Ovary (tissue), 9 donors: ENCODE data around the gene BRPF3. TPM values are rescaled to one million over a fixed set of nuclear protein-coding genes. Genes with fewer than 3 reads are reported as not detected.

Experiments used
- DNase-seq, 5 donors: peaks; one replicate each; pipeline ENCODE4 v3.0.0-alpha.2; 2019 to 2020
- H3K27ac ChIP-seq, 2 donors: fragments of 200-600 bp; one replicate each; pipeline versions ENCODE4 v1.5.1 to v1.8.0; 2019 to 2022
- H3K27me3 ChIP-seq: fragments of 200-600 bp; one replicate; pipeline ENCODE4 v1.8.0; 2022
- H3K36me3 ChIP-seq: fragments of 200-600 bp; sonication (generic); one replicate; pipeline ENCODE4 v1.5.1; 2019
- H3K4me1 ChIP-seq: one replicate; pipeline ENCODE4 v1.8.1; 2013; ENCODE audit warnings: mild to moderate bottlenecking, moderate library complexity; ENCODE audit not compliant: insufficient read depth
- H3K4me3 ChIP-seq: fragments of 200-600 bp; sonication (generic); one replicate; pipeline ENCODE4 v1.5.1; 2017
- H3K9me3 ChIP-seq, 2 donors: fragments of 200-600 bp in 1 of 2; sonication (generic) in 1 of 2; one replicate each; pipeline versions ENCODE4 v1.5.1 to v1.8.1; 2013 to 2019; ENCODE audit warnings: mild to moderate bottlenecking in 1 of 2, moderate library complexity in 1 of 2
- CTCF ChIP-seq, 3 donors: fragments of 450-650 bp in 2 of 3; fragments of 200-600 bp in 1 of 3; IDR thresholded peaks; one replicate each; pipeline versions ENCODE4 v1.5.1 to v1.8.0; 2016 to 2022; ENCODE audit warnings: antibody characterized with exemption in 3 of 3, mild to moderate bottlenecking in 1 of 3
- EP300 ChIP-seq: sonication (generic); formaldehyde crosslinking; IDR thresholded peaks from one replicate; pipeline ENCODE4 v1.6.1; 2017; ENCODE audit warnings: antibody characterized with exemption
- POLR2A ChIP-seq: fragments of 450-650 bp; IDR thresholded peaks from one replicate; pipeline ENCODE4 v1.6.1; 2017; ENCODE audit warnings: antibody characterized with exemption, mild to moderate bottlenecking, moderate library complexity
- WGBS, 3 donors: extraction: QIAGEN DNeasy Blood & Tissue Kit in 1 of 3; methylation state at CpG; one replicate each; pipeline versions ENCODE4 v1.1.5 to v1.1.7; 2013 to 2017; 5-methylcytosine and 5-hydroxymethylcytosine counted together
- intact Hi-C, 4 donors: fragments of 100-400 bp; cut with DNase I; formaldehyde crosslinking; loops; one replicate each; pipeline versions ENCODE4 v1.11.0 to v1.15.1; 2022 to 2023
- polyA plus RNA-seq, 2 donors: library from polyadenylated mRNA; stranded (reverse); fragments of 200-250 nt in 1 of 2; fragments of 350-450 nt in 1 of 2; fragmentation: Illumina TruSeq in 1 of 2; extraction: RNeasy Lipid Tissue Mini Kit (QIAGEN cat#74804) in 1 of 2; gene quantifications; one replicate each; pipeline ENCODE4 v1.2.3, GENCODE V29; 2013 to 2014
- total RNA-seq, 7 donors: library from RNA; depleted of rRNA in 2 of 7; stranded (reverse); fragments of >200 nt in 2 of 7; fragmentation: NEBNext Ultra II Directional in 3 of 7; extraction: Animal tissue kit (Norgen Biotek cat#: 25700) in 3 of 7; gene quantifications; one replicate each; pipeline versions ENCODE4 v1.1.0 to v1.2.4, GENCODE V29; 2016 to 2023
- donor health status: DM: no; HTN: no; CAD: no; lungs with moderate emphysema.
- donor health status: DM: no; HTN: no; CAD: no.
- donor health status: Bipolar disorder and iron deficiency.
- donor health status: DM: yes; HTN: yes; CAD: no.
- donor health status: DM: no; HTN: no; CAD: no.
- donor health status: DM: yes; HTN: yes; CAD: no.

BRPF3 gene
- total and polyA plus RNA-seq, 9 donors = 15.7 to 34.5 (median 30.3) TPM

GRCh38 chr6:36196880-36197548, 470 bp downstream of the BRPF3 start:
- WGBS, 3 donors = 0 to 1% (median 0%) methylated on average over 35 to 58 of the region's 58 CpGs
- intact Hi-C loops = loop anchor here in 1 of 4 donors (5.0 to 10.0 kb wide), 2 partner anchors 62 to 170 kb away; partner anchors contain the start of genes MAPK13 and MAPK14
- peak; percentile 99 to 100 (median 100) for DNase-seq
- H3K36me3 ChIP-seq = no peaks in the 10 kb centered on the region
- H3K4me3 ChIP-seq = peak overlapping the region; percentile 61
- no peak for TF ChIP-seq CTCF (IDR thresholded peaks at IDR 0.05)
- no peak for TF ChIP-seq EP300
- peak; percentile 70 for TF ChIP-seq POLR2A
- peak overlapping the region; percentile 86 to 97 for H3K27ac ChIP-seq
- no peaks in the 10 kb centered on the region for H3K9me3 ChIP-seq
- peaks cover 15% of the 10 kb centered on the region for H3K4me1 ChIP-seq
- H3K27me3 ChIP-seq = no peaks in the 10 kb centered on the region

GRCh38 chr6:36197739-36198221, 1.2 kb downstream of the BRPF3 start:
- TF ChIP-seq POLR2A (no peak), EP300 (no peak), CTCF (IDR thresholded peaks at IDR 0.05) (no peak)
- Histone ChIP-seq H3K27ac (peak overlapping the region in 1 of 2 donors; percentile 86), H3K4me3 (peak overlapping the region; percentile 61), H3K36me3 (no peaks in the 10 kb centered on the region), H3K27me3 (no peaks in the 10 kb centered on the region), H3K4me1 (peaks cover 15% of the 10 kb centered on the region), H3K9me3 (no peaks in the 10 kb centered on the region)
- peak in 4 of 5 donors; percentile 23 to 49 (median 44) for DNase-seq
- intact Hi-C loops = loop anchor here in 1 of 4 donors (5.0 to 10.0 kb wide), 2 partner anchors 63 to 170 kb away; partner anchors contain the start of genes MAPK13 and MAPK14
- 53 to 58% (median 56%) methylated on average over 17 of the region's 17 CpGs for WGBS, 3 donors

DNA sequence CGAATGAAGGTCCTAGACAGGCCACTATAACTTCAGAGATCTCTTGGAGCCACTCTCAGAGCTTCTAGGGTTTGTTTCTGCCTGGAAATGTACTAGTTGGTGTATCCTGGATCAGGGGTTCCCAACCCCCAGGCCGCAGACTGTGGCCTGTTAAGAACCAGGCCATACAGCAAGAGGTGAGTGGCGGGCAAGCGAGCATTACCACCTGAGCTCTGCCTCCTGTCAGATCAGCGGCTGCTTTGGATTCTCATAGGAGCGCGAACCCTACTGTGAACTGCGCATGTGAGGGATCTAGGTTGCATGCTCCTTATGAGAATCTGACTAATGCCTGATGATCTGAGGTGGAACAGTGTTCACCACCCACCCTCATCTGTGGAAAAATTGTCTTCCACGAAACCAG, 2.4 kb downstream of the BRPF3 start:
- H3K4me1 ChIP-seq = peaks cover 15% of the 10 kb centered on the region
- WGBS, 3 donors = 96 to 98% (median 96%) methylated on average over 9 of the region's 9 CpGs
- TF ChIP-seq CTCF (IDR thresholded peaks at IDR 0.05) (no peak), POLR2A (no peak), EP300 (no peak)

GRCh38 chr6:36200154-36200891, 3.8 kb downstream of the BRPF3 start:
- no peak for DNase-seq
- no peaks in the 10 kb centered on the region for H3K27me3 ChIP-seq
- 94% methylated on average over 19 of the region's 19 CpGs for WGBS, 3 donors
- H3K4me3 ChIP-seq = no peak overlapping the region
- peaks cover 17% of the 10 kb centered on the region for H3K4me1 ChIP-seq
- intact Hi-C loops = no loop called here
- H3K9me3 ChIP-seq = no peaks in the 10 kb centered on the region
- TF ChIP-seq CTCF (IDR thresholded peaks at IDR 0.05) (no peak), POLR2A (no peak), EP300 (no peak)
- no peaks in the 10 kb centered on the region for H3K36me3 ChIP-seq
- H3K27ac ChIP-seq = no peak overlapping the region

More for the DNA sequence above, 2.4 kb downstream of the BRPF3 start:
- intact Hi-C loops = loop anchor here in 1 of 4 donors (5.0 to 10.0 kb wide), 2 partner anchors 64 to 172 kb away; partner anchors contain the start of genes MAPK13 and MAPK14
- Histone ChIP-seq H3K9me3 (no peaks in the 10 kb centered on the region), H3K27ac (no peak overlapping the region), H3K4me3 (no peak overlapping the region), H3K27me3 (no peaks in the 10 kb centered on the region), H3K36me3 (no peaks in the 10 kb centered on the region)
- DNase-seq = no peak
